ENCODE results near the gene SIAH3.

SIAH3 gene

DNA sequence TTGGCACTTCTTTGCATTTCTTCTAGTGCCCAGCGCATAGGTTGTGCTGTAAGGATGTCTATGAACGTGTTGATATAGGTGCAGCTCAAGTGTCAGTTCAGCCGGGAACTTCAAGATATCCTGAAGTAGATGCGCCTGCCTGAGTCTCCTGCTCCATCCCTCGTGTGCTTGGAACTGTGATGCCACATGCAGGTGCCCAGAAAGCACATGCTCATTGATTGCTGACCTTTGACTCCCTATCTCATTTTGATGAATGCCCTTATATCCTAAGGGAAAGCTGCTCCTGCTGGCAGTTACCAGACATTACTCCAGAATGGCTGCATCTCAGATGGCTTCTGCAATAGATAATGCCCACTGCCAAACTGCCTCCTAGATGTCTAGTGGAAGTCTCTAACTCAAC lies 108.6 kb downstream of the SIAH3 start:
- H3K4me3 ChIP-seq (ENCODE audit: low read length), result no peak overlapping the region
- H3K4me1 ChIP-seq (ENCODE audit: control insufficient read depth, insufficient read depth, low read length), result no peaks in the 10 kb centered on the region
- H3K27me3 ChIP-seq (ENCODE audit: control insufficient read depth, insufficient read depth, low read length), result no peaks in the 10 kb centered on the region
- H3K9me3 ChIP-seq (ENCODE audit: control insufficient read depth, low read length), result no peaks in the 10 kb centered on the region
- no peaks in the 10 kb centered on the region for H3K36me3 ChIP-seq (ENCODE audit: control insufficient read depth, insufficient read depth, low read length)
- no peak overlapping the region for H3K9ac ChIP-seq (ENCODE audit: low read length)

DNA sequence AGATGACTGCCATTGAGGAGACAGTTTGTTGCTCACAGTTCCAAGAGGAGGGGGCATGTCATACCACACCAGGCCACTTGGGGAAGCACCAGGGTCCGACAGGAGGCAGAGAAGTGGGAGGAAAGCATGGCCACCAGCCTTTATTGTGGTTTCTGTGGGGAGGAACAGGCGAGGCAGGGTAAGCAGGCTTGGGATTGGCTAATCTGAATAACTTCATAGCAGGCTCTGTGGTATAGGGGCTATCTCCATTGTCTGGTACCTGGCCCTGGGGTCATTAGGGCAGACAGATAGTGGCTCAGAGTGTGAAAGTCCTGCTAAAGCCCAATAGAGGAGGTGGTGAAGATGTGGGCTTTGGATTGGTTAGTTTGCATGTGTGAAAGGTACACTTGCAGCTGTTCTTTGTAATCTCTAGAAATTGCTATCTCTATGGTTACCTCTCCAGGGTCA lies 114.0 kb downstream of the SIAH3 start:
- Histone ChIP-seq H3K27me3 (ENCODE audit: control insufficient read depth, insufficient read depth, low read length) (no peaks in the 10 kb centered on the region), H3K9ac (ENCODE audit: low read length) (no peak overlapping the region), H3K4me1 (ENCODE audit: control insufficient read depth, insufficient read depth, low read length) (no peaks in the 10 kb centered on the region), H3K36me3 (ENCODE audit: control insufficient read depth, insufficient read depth, low read length) (no peaks in the 10 kb centered on the region), H3K9me3 (ENCODE audit: control insufficient read depth, low read length) (no peaks in the 10 kb centered on the region), H3K4me3 (ENCODE audit: low read length) (no peak overlapping the region)

- Histone ChIP-seq H3K9me3 (ENCODE audit: control insufficient read depth, low read length) (no peaks in the 10 kb centered on the region), H3K4me3 (ENCODE audit: low read length) (no peak overlapping the region), H3K27me3 (ENCODE audit: control insufficient read depth, insufficient read depth, low read length) (no peaks in the 10 kb centered on the region), H3K9ac (ENCODE audit: low read length) (no peak overlapping the region), H3K36me3 (ENCODE audit: control insufficient read depth, insufficient read depth, low read length) (no peaks in the 10 kb centered on the region), H3K4me1 (ENCODE audit: control insufficient read depth, insufficient read depth, low read length) (no peaks in the 10 kb centered on the region)
Measured at GRCh38 chr13:45733361-45733760, 118.2 kb downstream of the SIAH3 start.

DNA sequence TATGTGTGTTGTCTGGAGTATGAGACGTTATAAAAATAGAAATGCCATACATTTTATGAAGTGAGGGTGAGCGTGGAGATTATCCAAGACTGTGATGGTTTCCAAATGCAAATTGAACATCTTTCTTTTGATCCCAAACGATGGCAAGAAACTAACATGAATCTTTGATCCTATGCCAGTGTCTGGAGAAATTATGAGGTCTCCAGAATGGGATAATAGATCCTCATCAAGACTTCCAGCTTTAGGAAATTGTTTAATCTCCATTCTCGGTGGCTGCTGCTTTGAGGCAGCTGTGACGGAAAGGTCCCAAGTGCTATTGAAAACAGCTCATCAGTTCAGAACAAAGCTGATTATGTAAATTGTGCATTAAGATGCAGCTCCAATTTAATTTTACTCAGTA lies 118.6 kb downstream of the SIAH3 start:
- Histone ChIP-seq H3K27me3 (ENCODE audit: control insufficient read depth, insufficient read depth, low read length) (no peaks in the 10 kb centered on the region), H3K36me3 (ENCODE audit: control insufficient read depth, insufficient read depth, low read length) (no peaks in the 10 kb centered on the region), H3K4me1 (ENCODE audit: control insufficient read depth, insufficient read depth, low read length) (no peaks in the 10 kb centered on the region), H3K9ac (ENCODE audit: low read length) (no peak overlapping the region), H3K9me3 (ENCODE audit: control insufficient read depth, low read length) (no peaks in the 10 kb centered on the region), H3K4me3 (ENCODE audit: low read length) (no peak overlapping the region)

DNA sequence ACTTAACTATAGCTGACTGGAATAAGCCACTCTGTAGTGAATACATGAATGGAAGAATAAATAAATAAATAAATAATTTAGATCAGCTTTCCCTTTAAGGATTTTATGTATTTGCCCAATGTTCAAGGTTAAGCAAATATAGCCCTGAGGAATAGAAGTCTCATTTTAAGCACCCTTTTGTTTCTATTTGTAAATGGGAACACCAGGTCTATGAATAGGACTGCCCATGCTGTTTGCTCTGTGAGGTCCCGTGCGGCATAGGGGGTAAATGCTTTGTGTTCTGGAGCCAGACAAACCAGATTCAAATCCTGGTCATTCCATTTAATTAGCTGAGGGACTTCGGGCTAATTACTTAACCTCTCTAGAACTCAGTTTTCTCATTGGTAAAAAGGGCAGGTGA lies 120.1 kb downstream of the SIAH3 start:
- Histone ChIP-seq H3K4me3 (ENCODE audit: low read length) (no peak overlapping the region), H3K4me1 (ENCODE audit: control insufficient read depth, insufficient read depth, low read length) (no peaks in the 10 kb centered on the region), H3K27me3 (ENCODE audit: control insufficient read depth, insufficient read depth, low read length) (no peaks in the 10 kb centered on the region), H3K36me3 (ENCODE audit: control insufficient read depth, insufficient read depth, low read length) (no peaks in the 10 kb centered on the region), H3K9ac (ENCODE audit: low read length) (no peak overlapping the region), H3K9me3 (ENCODE audit: control insufficient read depth, low read length) (no peaks in the 10 kb centered on the region)

DNA sequence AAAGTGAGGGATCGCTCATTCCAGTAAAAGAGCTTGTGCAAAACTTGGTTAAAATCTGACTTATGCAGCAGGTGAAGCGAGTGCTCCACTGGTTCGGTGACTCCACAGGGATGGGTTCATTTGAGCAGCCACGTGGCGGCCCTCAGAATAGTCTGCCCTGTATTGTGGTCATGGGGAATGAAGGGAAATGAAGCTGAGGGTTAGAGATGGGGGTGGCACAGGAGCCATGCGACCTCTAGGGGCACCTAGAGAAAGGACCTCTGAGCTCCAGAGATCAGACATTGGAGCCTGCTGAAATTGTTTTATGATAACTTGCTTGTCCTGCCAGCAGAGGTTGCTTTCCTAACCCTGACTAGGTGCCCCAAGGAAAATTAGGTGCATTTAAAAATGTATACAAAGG lies 122.8 kb downstream of the SIAH3 start:
- Histone ChIP-seq H3K4me3 (ENCODE audit: low read length) (no peak overlapping the region), H3K36me3 (ENCODE audit: control insufficient read depth, insufficient read depth, low read length) (no peaks in the 10 kb centered on the region), H3K4me1 (ENCODE audit: control insufficient read depth, insufficient read depth, low read length) (no peaks in the 10 kb centered on the region), H3K9me3 (ENCODE audit: control insufficient read depth, low read length) (no peaks in the 10 kb centered on the region), H3K27me3 (ENCODE audit: control insufficient read depth, insufficient read depth, low read length) (no peaks in the 10 kb centered on the region), H3K9ac (ENCODE audit: low read length) (no peak overlapping the region)

Measured in mucosa of stomach (tissue), 1 donor.